Measurements from ENCODE around the gene GRAMD2A.
A peak's percentile ranks its signal among the peaks of the same experiment; 100 is the strongest.

The GRAMD2A gene

DNA sequence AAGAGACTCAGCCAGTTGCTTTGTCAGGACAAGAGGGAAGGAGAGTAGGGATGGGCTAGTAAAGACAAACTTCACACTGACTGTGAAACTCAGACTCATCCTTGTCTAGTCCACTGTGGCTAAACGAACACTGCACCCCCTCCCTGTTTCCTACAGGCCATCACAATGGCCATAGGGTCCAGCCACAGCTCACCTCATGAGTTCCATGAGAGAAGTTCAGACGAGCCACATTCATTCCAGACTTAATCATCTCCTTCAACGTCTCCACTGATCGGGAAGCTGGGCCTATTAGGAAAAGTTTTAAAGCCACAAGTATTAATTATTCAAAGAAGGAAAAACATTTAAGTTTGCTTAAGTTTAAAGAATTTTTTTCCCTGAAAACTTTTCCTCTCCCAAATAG lies 19.6 kb upstream of the GRAMD2A start:
- no peak for DNase-seq (ENCODE audit: low read depth)

DNA sequence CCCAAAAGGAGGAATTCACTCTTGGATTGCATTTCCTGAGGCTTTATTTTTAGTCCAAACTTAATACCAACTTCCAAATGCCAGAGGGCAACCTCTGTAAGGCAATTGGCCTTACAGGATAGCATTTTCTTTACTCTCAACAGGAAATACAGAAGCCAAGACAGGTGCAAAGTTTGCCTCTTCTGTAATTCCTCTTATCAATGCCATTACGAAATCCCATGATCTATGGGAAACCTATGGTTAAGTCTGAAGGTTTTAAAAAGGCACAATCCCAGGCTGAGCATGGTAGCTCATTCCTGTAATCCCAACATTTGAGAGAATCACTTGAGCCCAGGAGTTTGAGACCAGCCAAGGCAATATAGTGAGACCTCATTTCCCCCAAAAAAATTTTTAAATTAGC lies 18.5 kb upstream of the GRAMD2A start:
- DNase-seq (ENCODE audit: low read depth) = no peak

DNA sequence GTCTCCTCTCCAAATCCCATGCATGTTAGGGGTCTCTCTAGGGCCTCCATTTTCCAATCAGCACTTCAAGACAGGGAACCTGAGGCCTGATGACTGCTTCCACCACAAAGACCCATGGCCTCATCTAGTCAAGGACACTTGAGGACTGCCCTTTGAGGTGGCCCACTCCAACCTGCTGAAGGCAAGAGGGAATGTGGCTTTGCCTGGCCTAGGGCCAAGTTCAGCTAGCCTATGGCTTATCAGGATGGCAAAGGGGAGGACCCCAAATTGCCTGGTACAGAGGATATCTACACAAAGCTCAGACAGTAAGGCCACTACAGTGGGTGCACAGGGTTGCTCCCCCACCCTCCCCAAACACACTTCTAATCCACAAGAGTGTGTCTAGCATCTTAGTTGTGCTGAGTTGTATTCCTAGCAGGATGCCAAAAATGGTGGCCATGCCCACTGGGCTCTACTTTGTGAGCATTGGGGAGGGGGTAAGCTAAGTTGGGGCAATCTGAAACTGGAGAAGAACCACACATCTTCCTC lies 10.0 kb upstream of the GRAMD2A start:
- no peak for DNase-seq (ENCODE audit: low read depth)

DNA sequence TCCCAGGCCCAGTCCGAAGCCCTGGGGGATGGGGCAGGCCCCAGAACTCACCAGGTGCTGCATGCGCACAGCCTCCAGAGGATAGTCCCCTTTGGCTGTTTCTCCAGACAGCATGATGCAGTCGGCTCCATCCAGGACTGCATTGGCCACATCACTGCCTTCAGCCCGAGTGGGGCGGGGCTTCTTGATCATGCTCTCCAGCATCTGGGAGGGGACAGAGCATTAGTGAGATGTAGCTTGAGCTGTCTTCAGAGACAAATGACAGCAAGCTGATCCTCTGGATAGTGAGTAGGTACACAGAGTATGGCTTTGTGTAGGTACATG lies 9.1 kb upstream of the GRAMD2A start:
- no peak for DNase-seq (ENCODE audit: low read depth)

DNA sequence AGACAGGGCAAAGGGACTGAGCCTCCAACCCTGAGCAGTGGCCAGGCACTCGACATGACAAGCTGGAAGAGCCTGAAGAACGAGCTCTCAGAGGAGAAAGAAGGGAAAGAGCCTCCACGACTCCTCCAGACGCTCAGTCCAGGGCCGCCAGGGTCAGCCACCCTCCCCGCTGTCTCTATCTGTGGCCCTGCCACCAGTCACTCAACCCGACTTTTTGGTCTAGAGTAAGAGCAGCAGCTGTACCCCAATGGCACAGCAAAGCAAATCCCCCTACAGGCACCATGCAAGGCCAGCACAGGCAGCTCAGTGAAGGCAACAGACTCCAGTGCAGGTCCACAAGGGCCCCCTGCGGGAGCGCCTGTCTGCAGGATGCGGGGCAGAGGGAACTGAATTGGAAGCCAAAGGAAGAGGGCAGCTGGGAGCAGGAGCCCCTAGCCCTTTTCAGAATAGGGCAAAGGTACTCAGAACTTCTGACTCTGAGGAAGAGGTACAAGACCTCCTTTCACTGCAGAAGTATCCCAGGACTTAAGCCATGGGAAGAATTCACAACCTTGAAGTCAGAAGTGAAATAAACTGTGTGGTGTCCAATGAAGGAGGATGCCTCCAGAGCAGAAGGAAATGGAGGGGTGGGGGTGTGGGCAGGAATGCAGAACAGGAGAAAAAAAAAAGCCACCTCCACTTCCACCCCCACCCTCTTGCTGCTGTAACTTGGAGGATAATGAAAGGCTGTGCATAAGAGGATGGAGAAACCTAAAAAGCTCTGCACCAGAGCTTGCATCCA lies 8.5 kb upstream of the GRAMD2A start:
- no peak for DNase-seq (ENCODE audit: low read depth)

DNA sequence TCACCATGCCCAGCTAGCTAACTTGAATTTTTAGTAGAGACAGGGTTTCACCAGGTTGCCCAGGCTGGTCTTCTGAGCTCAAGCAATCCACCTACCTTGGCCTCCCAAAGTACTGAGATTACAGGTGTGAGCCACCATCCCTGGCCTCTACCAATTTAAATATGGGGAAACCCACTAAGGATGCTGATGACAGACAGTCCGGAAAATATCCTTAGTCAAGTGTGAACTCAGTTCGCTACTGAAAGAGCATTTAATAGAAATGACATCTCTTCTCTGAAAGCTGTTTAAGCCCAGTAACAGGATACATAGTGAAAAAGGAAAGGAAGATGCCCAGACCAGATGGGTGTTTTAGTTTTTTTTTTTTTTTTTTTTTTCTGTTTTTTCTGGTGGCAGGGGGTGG lies 7.7 kb upstream of the GRAMD2A start:
- DNase-seq (ENCODE audit: low read depth) = no peak

DNA sequence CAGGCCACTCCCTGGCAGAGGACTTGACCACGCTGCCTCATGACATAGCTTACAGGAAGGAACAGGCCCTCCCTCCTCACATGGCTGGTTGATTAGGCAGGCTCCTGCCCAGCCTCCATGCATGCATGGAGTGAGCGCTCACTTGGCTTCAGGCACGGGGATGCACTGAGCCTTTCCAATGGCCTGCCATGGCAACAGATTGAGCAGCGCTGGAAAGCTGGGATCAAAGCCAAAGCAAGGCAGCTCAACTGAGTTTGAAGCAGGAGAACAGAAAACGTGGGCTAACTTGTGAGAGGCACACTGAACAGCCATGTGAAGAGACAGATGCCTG lies 5.9 kb upstream of the GRAMD2A start:
- no peak for DNase-seq (ENCODE audit: low read depth)

DNA sequence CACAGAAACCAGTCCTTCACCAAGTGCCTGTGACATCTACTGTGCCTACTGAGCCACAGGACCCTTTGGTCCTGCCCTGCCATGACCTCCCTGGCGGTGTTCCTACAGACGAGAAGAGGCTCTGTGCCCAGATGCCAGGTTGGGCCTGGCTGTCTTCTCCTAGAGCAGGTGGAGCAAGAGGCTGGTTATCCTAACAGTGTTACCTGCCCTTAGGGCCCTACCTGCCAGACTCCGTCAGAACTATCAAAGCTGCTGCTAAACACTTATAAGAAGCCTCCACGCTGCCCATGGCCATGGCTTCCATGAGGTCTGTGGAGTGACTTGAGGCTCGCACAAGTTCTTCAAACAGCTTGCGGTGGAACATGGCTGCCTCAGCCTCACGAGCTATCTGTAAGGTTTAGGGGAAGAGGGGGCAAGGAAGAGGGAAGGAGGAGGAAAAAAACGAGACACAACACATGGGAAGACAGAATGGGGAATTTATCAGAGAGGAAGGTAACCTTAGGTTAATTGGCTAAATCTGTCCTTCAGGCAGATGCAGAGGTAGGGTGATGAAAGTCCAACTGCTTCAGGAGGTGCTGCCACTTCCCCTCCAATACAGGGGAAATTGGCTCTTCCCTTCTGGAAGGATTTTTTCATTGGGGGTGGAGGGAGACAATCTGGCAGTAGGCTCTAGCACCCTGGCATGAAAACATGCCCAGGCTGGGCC lies 5.4 kb upstream of the GRAMD2A start:
- no peak for DNase-seq (ENCODE audit: low read depth)

DNA sequence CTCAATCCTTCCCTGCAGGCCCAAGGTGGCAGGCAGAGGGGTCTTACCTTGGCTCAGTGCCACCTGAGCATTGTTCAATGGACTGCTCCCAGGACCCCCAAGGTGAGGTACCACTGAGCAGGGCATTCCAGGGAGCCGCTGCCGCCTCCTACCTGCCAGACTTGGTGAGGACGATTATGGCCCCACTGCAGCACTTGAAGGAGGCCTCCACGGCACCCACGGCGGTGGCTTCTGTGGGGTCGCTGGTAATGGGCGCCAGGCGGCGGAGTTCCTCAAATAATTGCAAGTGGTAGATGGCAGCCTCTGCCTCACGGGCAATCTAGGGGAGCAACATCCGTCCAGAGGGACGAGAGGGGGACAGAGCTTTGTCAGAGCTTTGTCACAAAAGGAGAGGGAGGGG lies 4.7 kb upstream of the GRAMD2A start:
- DNase-seq (ENCODE audit: low read depth) = no peak

DNA sequence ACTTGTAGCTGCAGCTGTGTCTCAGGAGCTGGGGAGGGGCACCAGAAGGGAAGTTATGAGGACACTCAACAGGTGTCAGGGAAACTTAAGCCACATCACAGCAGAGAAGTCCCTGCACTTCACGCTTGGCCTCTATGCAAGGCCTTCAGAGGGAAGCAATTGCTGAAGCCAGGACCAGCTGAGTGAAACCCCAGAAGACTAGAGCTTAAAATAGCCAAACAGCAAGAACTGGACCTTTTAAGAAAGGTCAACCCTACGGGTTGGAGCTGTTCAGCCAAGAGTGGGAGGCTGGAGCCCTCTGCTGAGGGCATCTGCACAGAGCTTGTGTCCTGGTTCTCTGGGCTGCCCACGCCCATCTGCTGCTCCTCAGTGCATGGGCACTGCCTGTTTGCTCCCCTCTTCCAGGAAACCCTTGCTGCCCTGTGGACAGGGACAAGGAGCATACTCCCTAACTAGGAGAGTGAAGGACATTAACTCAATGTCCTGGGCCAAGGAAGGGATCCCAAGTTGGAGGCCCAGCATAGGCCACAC lies 3.9 kb upstream of the GRAMD2A start:
- DNase-seq (ENCODE audit: low read depth) = no peak

DNA sequence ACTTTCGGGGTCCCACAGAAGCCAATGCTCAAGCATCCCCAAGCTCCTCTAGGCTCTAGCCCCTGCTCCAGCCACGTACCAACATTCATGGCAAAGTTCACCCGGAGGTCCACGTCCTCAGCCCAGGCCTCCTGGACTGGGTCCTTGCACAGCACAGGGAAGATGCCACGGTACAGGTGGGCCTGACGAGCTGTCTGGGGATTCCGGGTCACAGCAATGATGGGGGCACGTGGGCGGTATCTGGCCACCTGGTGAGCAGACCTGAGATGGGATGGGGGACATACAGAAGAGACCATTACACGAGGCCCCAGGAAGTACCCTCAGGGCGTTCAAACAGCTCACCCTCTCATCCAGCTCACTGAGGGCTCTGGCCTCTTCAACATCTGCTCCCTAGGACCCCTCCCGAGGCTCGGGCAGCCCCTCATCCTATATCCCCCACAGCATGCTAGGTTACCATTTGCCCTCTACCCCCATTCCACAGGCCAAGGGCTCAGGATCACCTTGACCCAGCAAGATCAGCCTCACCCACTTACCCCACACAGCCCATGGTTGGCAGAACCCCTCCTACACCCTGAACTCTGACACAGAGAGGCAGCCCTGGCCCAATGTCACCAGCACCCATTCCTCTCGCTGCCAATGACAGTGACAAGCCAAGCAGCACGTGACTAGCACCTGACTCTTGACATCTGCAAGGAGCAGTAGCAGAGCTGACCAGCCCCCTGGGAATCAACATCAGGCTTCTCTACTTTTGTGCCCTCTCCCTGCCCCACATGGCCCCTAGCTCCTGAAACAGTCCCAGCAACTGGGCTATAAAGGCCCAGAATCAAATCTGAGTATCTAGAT lies 3.0 kb upstream of the GRAMD2A start:
- no peak for DNase-seq (ENCODE audit: low read depth)

DNA sequence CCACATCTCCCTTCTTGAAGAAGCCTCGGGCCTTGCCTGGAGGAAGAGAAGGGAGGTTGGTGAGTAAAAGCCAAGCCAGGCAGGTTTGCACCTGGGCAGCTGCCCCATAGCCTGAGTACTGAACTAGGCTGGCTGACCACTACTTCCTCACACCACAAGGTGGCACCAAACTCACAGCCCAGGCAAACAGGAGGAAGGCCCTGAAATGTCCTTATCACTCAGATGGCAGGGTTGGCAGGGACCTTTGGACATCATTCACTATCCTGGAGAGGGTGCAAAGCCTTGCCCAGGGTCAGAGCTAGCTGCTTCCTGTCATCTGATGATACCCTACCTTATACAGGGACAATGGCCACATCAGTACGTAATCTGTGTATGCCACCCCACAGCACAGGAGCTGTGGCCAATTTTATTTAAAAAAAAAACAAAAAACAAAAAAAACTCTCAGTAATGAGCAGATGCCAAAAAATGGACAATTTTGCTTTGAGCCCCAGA lies 2.2 kb upstream of the GRAMD2A start:
- peak; percentile 44 for DNase-seq (ENCODE audit: low read depth)

DNA sequence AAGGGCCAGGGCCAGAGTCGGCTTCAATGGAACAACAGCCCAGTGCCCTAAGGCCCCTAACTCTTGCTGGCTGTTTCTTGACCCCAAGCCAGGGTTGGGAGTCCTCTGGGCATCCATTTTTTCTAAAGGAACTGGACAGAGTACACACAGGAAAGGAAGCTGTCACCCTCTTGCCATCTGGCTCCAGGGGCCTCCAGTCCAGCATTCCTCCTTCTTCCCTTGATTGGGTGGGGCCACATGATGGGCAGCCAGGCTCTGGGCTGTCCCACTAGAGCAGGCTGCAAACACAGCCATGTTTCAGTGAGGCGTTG lies 1.6 kb upstream of the GRAMD2A start:
- no peak for DNase-seq (ENCODE audit: low read depth)

DNA sequence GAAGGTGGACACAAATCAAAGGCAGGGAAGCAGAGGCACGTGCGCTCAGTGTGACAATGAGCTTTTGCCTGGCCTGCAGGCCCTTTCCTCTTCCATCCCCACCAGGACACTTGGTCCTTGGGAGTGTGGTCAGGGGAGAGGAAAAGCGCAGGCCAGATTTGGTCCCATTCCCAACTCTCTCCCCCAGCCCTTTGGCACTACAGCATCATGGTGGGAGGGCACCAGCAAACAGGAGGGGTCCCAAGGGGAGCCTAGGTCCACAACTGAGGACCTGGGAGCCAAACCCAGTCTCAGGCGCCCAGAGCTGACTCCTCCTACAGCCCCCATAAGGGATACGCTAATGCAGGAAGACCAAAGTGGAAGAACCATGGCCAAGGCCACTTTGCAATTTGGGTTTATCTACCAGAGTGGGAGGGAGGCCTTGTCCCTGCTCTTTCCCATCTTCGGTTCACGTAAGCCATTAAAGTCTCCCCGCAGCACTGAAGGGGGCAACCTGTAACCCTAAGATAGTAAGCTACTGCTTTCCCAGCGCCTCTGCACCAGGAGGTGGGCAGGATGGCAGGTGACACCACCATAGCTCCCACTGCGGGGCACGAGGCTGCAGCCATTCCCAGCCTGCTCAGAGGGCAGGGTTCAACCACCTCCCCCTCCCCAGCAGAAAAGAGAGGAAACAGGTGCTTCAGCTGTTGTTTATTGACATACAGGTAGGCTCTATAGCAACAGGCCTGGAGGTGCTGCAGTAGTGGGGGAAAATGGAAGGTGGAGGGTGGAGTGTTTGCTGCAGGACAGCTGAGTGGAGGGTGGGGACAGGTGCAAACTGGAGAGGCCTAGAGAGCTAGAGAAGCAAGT lies 993 bp upstream of the GRAMD2A start:
- DNase-seq (ENCODE audit: low read depth) = no peak

DNA sequence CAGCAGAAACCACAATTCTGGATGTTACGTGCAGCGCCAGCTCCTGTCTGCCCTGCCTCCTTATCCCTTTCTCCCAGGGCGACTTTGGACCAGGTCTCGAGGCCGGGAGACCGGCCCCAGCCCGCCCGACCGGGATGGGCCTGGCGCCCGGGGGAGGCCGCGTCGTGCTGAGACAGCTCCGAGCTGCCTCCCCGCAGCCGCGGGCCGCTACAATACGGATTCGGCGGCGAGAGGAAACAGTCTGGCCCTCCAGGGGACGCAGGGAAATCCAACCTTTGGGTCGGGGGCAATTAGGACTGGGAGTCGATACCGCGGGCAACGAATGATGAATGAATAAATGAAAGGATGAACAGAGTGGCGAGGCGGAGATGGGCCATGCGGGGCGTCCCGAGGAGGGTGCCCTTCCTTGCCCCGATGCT lies 537 bp downstream of the GRAMD2A start:
- no peak for DNase-seq (ENCODE audit: low read depth)

DNA sequence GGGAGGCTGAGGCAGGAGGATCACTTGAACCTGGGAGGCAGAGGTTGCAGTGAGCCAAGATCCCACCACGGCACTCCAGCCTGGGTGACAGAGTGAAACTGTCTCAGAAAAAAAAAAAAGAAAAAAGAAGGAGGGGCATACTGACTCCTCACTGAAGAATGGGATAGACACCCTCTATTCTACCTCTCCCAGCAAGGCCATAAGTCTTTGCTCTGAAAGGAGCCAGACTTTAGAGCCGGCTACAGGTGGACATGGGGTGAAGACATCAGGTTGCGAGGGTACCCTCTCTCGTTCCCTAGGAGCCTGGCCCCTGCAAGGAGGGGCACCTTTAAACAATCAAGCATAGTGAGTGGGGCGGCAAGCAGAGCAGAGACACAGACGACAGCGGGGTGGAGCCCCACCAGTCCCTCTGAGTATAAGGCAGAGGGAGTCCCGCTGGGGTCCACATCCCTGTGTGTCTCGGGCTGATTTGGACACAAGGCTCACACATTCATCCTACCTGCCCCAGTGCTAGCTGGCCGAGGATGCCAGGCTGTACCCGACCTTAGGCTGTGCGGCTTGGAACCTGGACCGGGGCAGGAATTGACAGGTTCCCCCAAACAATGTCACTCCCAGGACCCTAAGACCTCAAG lies 1.1 kb downstream of the GRAMD2A start:
- DNase-seq (ENCODE audit: low read depth) = no peak

DNA sequence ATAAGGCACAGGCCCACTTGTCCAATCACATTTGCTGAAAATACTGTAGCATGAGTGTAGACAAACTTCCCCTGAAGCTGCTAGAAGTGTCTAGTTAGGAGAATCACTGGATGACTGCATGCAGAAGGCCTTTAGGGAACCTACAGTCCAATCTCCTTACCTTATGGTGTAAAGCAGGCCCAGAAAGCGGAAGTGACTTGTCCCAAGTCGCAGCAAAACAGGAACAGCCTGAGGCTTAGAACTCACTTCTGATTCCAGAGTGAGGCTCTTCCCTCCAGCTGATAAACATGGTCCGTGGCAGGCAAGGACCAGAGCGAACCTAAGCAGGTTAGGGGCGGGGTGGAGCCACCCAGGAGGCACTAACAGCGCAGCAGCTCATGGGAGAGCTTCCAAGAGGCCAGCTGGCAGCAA lies 2.5 kb downstream of the GRAMD2A start:
- no peak for DNase-seq (ENCODE audit: low read depth)

DNA sequence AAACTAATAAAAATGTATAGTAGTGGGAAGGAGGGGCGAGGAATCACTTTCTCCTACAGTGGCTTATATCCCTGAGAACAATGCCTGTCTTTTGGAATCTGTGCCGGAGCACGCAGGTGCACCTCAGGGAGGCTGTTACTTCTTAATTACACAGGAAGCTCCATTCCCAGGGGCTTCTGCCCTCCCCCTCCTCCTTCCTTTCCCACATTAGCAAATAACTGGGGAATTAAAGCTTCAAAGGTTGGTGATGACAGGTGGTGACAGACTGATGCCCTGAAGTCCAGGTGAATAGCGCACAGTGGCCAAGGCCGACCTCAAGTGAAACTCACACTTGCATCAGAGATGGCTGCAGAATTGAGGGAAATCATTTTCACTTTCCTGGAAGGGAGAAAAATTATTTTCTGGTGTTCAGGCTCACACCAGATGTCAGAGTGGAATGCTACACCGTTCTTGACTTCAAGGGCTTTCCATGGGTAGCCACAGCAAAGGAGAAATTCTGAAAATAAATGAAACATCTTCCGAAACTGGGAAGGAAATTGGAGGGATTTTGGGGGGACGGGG lies 3.7 kb downstream of the GRAMD2A start:
- DNase-seq (ENCODE audit: low read depth) = no peak

DNA sequence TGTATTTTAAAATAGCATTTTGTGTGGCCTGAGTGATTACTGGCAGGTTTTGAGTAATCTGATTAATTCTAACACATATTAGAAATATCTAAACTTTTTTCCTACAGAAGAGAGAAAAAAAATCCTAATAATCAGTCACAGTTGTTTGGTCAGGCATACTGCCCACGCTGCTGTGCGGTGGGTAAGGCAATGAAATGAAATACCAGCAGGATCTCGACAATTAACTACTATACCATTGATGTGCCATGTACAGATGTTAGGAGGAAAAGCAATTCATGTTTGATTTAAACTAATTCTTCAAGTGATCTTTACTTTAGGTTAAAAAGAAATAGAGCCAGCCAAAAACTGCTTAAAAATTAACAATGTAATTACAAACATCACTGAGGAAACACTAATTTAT lies 5.2 kb downstream of the GRAMD2A start:
- DNase-seq (ENCODE audit: low read depth) = no peak

DNA sequence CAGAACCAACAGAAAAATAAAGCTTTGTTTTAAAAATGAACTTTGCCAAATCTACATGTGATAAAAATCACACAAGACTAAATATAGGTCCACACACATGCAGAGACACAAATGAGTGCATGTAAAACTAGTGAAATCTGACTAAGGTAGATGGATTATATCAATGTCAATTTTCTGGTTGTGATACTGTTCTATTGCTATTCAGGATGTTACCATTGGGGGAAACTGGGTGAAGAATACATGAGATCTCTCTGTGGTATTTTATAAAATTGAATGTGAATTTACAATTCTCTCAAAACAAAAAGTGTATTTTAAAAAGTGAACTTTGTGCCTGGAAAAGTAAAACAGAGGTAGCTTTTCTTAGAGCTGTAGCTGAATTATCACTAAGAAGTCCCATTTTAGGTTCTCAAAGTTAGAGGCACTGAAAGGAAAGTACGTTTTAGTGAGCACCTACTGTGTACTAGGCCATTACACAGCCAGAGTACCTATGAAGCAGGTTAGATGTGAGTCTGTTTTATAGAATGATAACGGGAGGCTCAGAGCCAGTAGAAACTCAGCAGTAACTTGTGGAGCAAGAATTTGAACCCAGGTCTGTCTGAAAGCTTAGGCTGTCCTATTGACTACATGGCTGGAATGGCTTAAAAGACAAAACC lies 8.2 kb downstream of the GRAMD2A start:
- DNase-seq (ENCODE audit: low read depth) = no peak

All from stimulated activated CD4-positive, alpha-beta T cell treated with anti-CD3 and anti-CD28 coated beads, Interleukin-2, amount 100 ng/mL, for 4 hours (primary cell).